NB4 (cell line): Measurements from ENCODE around the gene OR4D1.
"Not testable (repeated sequence)": the region's sequence is repeated elsewhere in the genome, so short reads cannot be mapped to it uniquely, and the experiment has no call there.

Source experiments
- MYC ChIP-seq: IDR thresholded peaks from 2 replicates; pipeline ENCODE4 v1.6.1; 2011; ENCODE audit warnings: low read depth, low read length
- POLR2A ChIP-seq: IDR thresholded peaks from 2 replicates; pipeline ENCODE4 v1.6.1; 2011; ENCODE audit warnings: mild to moderate bottlenecking; ENCODE audit not compliant: insufficient read length; ENCODE audit errors: extremely low read depth
- TF ChIP-seq, protein P1 (sequence below): IDR thresholded peaks from one replicate; pipeline ENCODE4 v1.5.1; 2012; ENCODE audit warnings: low read depth, low read length

DNA sequence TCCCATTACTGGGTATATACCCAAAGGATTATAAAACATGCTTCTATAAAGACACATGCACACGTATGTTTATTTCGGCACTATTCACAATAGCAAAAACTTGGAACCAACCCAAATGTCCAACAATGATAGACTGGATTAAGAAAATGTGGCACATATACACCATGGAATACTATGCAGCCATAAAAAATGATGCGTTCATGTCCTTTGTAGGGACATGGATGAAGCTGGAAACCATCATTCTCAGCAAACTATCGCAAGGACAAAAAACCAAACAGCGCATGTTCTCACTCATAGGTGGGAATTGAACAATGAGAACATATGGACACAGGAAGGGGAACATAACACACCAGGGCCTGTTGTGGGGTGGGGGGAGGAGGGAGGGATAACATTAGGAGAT, 15.5 kb upstream of the OR4D1 start:
- TF ChIP-seq, protein P1, sequence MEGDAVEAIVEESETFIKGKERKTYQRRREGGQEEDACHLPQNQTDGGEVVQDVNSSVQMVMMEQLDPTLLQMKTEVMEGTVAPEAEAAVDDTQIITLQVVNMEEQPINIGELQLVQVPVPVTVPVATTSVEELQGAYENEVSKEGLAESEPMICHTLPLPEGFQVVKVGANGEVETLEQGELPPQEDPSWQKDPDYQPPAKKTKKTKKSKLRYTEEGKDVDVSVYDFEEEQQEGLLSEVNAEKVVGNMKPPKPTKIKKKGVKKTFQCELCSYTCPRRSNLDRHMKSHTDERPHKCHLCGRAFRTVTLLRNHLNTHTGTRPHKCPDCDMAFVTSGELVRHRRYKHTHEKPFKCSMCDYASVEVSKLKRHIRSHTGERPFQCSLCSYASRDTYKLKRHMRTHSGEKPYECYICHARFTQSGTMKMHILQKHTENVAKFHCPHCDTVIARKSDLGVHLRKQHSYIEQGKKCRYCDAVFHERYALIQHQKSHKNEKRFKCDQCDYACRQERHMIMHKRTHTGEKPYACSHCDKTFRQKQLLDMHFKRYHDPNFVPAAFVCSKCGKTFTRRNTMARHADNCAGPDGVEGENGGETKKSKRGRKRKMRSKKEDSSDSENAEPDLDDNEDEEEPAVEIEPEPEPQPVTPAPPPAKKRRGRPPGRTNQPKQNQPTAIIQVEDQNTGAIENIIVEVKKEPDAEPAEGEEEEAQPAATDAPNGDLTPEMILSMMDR: not testable (repeated sequence)
- not testable (repeated sequence) for TF ChIP-seq POLR2A, MYC
